ENCODE measurements around the gene TEX12.

DNA sequence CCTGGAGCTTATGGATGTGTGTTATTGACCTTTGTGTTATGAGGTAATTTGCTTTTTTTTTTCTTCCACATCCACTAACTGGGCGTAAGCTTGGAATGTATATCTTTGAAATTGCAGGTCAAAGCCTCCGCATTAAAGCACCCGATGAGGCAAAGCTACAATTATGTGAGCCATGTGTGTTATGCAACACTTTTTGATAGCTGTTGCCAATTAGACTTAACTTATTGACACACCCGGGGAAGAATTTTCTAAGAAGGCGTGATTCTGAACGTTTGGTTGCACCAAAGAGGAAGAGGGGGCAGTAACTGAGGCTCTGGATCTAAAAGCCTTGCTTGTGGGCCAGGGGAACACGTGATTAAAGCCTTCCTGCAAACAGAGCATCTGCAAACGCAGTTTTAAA lies 610 bp upstream of the TEX12 start:
- TF ChIP-seq, protein P1, sequence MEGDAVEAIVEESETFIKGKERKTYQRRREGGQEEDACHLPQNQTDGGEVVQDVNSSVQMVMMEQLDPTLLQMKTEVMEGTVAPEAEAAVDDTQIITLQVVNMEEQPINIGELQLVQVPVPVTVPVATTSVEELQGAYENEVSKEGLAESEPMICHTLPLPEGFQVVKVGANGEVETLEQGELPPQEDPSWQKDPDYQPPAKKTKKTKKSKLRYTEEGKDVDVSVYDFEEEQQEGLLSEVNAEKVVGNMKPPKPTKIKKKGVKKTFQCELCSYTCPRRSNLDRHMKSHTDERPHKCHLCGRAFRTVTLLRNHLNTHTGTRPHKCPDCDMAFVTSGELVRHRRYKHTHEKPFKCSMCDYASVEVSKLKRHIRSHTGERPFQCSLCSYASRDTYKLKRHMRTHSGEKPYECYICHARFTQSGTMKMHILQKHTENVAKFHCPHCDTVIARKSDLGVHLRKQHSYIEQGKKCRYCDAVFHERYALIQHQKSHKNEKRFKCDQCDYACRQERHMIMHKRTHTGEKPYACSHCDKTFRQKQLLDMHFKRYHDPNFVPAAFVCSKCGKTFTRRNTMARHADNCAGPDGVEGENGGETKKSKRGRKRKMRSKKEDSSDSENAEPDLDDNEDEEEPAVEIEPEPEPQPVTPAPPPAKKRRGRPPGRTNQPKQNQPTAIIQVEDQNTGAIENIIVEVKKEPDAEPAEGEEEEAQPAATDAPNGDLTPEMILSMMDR (conservative IDR thresholded peaks at IDR 0.05; ENCODE audit: low read depth in 2 of 2): no peak
- TF ChIP-seq POLR2AphosphoS5 (IDR thresholded peaks at IDR 0.05; ENCODE audit: low read depth) (no peak), EZH2phosphoT487 (IDR thresholded peaks at IDR 0.05; ENCODE audit: unreplicated experiment) (no peak), JUNB (IDR thresholded peaks at IDR 0.05; ENCODE audit: unreplicated experiment) (no peak), EZH2 (IDR thresholded peaks at IDR 0.05; ENCODE audit: low read depth, unreplicated experiment) (no peak)
